Esophagus squamous epithelium (tissue), 5 donors: ENCODE results near the gene LKAAEAR1. TPM values are rescaled to one million over a fixed set of nuclear protein-coding genes. Genes with fewer than 3 reads are reported as not detected.

Experiments used
- DNase-seq: peaks from one replicate; lab custom pipeline; 2025; lab: John Stamatoyannopoulos, UW
- H3K27ac ChIP-seq, 4 donors: fragments of 200-600 bp; sonication (generic); one replicate each; pipeline ENCODE4 v1.5.1; 2016 to 2019; ENCODE audit warnings: mild to moderate bottlenecking in 1 of 4
- H3K27me3 ChIP-seq, 4 donors: fragments of 200-600 bp; sonication (generic); 1 replicate in 3 of 4; 2 replicates in 1 of 4; pipeline versions ENCODE4 v1.5.1 to v1.6.0; 2017 to 2021; ENCODE audit warnings: antibody characterized with exemption in 1 of 4
- H3K36me3 ChIP-seq, 3 donors: fragments of 200-600 bp; sonication (generic); one replicate each; pipeline ENCODE4 v1.5.1; 2016 to 2019
- H3K4me1 ChIP-seq, 3 donors: fragments of 200-600 bp; sonication (generic); one replicate each; pipeline ENCODE4 v1.5.1; 2017 to 2019
- H3K4me3 ChIP-seq, 4 donors: fragments of 200-600 bp; sonication (generic); 1 replicate in 3 of 4; 2 replicates in 1 of 4; pipeline ENCODE4 v1.5.1; 2016 to 2019; ENCODE audit warnings: mild to moderate bottlenecking in 2 of 4, moderate library complexity in 1 of 4
- H3K9me3 ChIP-seq, 3 donors: fragments of 200-600 bp; sonication (generic); one replicate each; pipeline ENCODE4 v1.5.1; 2016 to 2019
- POLR2A ChIP-seq, 4 donors: fragments of 450-650 bp; IDR thresholded peaks; one replicate each; pipeline ENCODE4 v1.6.1; 2017; ENCODE audit warnings: antibody characterized with exemption in 4 of 4, mild to moderate bottlenecking in 4 of 4, moderate library complexity in 3 of 4
- WGBS, 2 donors: methylation state at CpG; one replicate each; pipeline ENCODE4 v1.1.5; 2018; 5-methylcytosine and 5-hydroxymethylcytosine counted together
- intact Hi-C: fragments of 100-400 bp; cut with DNase I; formaldehyde crosslinking; loops from one replicate; pipeline ENCODE4 v1.15.0; 2022
- total RNA-seq, 4 donors: library from RNA; depleted of rRNA; stranded (reverse); fragments of >200 nt; gene quantifications; one replicate each; pipeline ENCODE4 v1.1.0, GENCODE V29; 2016
- TF ChIP-seq, protein P1 (sequence below), 6 experiments: fragments of 450-650 bp in 4 of 6; fragments of 200-600 bp in 2 of 6; sonication (generic) in 2 of 6; IDR thresholded peaks; one replicate each; pipeline ENCODE4 v1.5.1; 2016 to 2019; ENCODE audit warnings: antibody characterized with exemption in 6 of 6, mild to moderate bottlenecking in 4 of 6, moderate library complexity in 4 of 6
- donor health status: DM: yes; HTN: yes; CAD: no.

Gene LKAAEAR1
- total RNA-seq, 4 donors from 2014 or later, result not detected

DNA sequence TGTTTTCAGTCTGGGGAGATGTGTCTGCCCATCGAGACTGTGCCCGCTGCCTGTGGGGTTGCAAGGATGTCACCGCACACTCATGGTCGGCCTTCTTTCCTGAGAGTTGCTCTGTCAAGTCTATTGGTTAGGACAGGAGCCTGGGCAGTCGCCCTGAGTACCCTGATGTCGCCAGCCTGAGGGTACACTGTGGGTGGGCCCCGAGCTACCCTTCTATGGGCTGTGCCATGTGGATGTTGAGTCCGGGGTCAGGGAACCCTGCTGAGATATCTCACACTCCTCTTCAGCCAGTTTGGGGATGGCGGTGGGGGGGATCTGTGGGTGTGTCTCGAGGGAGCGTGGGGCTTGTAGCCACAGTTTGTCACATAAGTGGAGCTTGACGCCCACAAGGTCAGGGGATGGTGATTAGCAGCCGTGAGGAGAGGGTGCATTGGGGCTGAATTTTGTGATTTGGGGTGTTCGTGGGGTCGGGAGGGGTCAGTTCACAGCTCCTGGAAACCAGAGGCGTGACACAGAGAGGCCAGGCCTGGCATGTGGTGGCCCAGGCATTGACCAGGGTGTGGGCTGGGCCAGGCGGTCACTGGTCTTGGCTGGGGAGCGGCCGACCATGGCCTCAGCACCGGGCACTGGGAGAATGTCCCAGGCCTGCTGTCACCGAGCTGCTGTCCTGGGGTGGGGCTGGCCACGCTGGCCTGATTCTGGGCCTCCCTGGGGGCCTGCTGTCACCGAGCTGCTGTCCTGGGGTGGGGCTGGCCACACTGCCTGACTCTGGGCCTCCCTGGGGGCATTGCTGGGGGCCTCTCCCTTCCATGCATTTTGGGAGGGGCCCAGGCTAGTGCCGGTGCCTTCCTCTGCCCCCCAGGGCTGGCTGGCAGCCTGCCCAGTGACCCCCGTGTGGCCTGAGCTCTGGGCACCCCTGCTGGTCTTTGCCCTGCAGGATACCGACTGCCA, 24.8 kb upstream of the LKAAEAR1 start:
- no peaks in the 10 kb centered on the region for H3K36me3 ChIP-seq
- no peak for TF ChIP-seq POLR2A (IDR thresholded peaks at IDR 0.05)
- TF ChIP-seq, protein P1, sequence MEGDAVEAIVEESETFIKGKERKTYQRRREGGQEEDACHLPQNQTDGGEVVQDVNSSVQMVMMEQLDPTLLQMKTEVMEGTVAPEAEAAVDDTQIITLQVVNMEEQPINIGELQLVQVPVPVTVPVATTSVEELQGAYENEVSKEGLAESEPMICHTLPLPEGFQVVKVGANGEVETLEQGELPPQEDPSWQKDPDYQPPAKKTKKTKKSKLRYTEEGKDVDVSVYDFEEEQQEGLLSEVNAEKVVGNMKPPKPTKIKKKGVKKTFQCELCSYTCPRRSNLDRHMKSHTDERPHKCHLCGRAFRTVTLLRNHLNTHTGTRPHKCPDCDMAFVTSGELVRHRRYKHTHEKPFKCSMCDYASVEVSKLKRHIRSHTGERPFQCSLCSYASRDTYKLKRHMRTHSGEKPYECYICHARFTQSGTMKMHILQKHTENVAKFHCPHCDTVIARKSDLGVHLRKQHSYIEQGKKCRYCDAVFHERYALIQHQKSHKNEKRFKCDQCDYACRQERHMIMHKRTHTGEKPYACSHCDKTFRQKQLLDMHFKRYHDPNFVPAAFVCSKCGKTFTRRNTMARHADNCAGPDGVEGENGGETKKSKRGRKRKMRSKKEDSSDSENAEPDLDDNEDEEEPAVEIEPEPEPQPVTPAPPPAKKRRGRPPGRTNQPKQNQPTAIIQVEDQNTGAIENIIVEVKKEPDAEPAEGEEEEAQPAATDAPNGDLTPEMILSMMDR (IDR thresholded peaks at IDR 0.05), result no peak
- no peak overlapping the region for H3K27ac ChIP-seq
- H3K4me1 ChIP-seq, result no peaks in the 10 kb centered on the region
- no peaks in the 10 kb centered on the region for H3K9me3 ChIP-seq
- peaks cover 0 to 42% (median 0%) of the 10 kb centered on the region in 4 donors for H3K27me3 ChIP-seq
- no peak for DNase-seq
- no peak overlapping the region for H3K4me3 ChIP-seq
- 72 to 74% methylated on average over 10 to 15 of the region's 26 CpGs for WGBS, 2 donors
- intact Hi-C loops, result no loop called here

DNA sequence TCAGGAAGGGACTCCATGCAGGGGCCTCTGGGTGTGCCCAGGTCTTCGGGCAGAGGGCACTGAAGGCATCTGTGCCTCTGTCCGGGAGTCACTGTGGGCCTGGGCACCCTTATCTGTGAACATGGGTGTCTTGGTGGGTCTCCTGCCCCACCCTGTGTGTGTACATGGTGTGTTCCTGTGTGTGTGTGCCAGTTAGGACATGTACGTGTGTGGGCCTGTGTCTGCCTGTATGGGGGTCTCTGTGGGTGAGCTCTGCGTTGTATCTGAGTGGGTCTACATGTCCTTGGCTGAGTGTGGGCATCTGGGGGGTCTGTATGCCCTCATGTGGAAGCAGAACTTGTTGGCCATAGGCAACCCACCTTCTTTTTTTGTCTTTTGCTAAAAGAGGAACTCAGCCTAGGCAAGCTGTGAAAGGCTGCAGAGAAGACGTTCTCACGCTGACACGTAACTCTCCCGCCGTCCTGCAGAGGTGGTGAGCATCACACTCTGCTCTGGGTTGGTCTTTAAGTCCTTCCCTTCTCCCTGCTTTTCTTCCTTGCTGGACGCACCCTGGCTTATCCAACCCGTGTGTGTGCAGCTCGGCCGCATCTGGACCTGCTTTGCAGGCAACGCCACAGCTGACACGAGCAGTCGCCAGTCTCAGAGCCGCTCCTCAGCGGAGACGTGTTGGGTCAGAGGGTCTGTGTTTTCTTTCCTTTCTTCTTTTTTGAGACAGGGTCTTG, 23.7 kb upstream of the LKAAEAR1 start:
- Histone ChIP-seq H3K4me3 (no peak overlapping the region), H3K27me3 (peaks cover 0 to 53% (median 3%) of the 10 kb centered on the region in 4 donors), H3K36me3 (no peaks in the 10 kb centered on the region), H3K4me1 (peaks cover 0 to under 1% (median 0%) of the 10 kb centered on the region in 3 donors), H3K9me3 (no peaks in the 10 kb centered on the region), H3K27ac (no peak overlapping the region)
- TF ChIP-seq, protein P1 (IDR thresholded peaks at IDR 0.05), result no peak
- TF ChIP-seq POLR2A (IDR thresholded peaks at IDR 0.05), result no peak
- DNase-seq, result no peak
- intact Hi-C loops, result no loop called here
- 54 to 70% methylated on average over 8 to 17 of the region's 19 CpGs for WGBS, 2 donors

DNA sequence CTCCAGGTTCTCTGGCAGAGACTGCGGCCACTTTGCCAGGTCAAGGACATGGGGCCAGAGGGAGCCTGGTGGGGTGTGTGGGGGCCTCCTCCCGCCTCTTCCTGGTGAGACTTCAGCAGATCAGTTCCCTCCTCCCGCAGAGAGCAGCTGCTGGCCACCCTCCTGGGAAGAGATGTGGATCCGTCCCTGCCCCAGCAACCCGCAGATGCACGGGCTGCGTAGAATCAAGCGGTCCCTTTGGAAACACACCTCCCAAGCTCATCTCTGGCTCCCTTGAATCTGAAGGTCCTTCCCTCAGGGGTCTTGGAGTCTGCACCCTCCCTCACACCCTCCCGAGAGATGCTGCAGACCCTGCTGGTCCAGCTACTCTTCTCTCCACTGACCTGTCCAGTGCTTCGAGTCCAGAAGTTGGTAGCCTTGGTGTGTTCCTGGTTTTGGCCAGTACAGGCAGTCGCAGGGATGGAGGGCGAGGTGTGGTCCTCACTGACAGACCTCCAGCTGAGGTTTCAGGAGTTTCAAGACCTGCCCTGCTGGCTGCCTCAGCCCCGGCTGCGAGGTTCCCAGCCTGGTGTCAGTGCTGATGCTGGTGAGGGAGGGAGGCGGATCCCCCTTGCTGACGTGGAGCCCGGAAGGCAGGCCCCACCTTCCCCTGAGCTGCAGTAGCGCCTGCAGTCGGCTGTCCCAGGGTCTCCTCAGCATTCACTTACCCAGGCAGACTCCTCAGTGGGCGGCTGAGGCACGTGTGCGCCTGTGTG, 23.0 kb upstream of the LKAAEAR1 start, which contains the start of gene NPBWR2:
Gene NPBWR2 (minus strand): TSS at position 585 of the 755 bp plus-strand sequence. CDS start 734 bp downstream, outside the sequence.
- Histone ChIP-seq H3K9me3 (no peaks in the 10 kb centered on the region), H3K36me3 (no peaks in the 10 kb centered on the region), H3K27me3 (peaks cover 4 to 61% (median 9%) of the 10 kb centered on the region in 4 donors), H3K4me3 (no peak within 1 kb of the TSS), H3K4me1 (peaks cover 3 to 8% (median 6%) of the 10 kb centered on the region in 3 donors), H3K27ac (no peak within 1 kb of the TSS)
- TF ChIP-seq, protein P1 (IDR thresholded peaks at IDR 0.05), result no peak
- no peak for TF ChIP-seq POLR2A (IDR thresholded peaks at IDR 0.05)
- 78 to 80% methylated on average over 1 to 5 of the region's 22 CpGs for WGBS, 2 donors
- DNase-seq, result no peak
- intact Hi-C loops, result no loop called here

DNA sequence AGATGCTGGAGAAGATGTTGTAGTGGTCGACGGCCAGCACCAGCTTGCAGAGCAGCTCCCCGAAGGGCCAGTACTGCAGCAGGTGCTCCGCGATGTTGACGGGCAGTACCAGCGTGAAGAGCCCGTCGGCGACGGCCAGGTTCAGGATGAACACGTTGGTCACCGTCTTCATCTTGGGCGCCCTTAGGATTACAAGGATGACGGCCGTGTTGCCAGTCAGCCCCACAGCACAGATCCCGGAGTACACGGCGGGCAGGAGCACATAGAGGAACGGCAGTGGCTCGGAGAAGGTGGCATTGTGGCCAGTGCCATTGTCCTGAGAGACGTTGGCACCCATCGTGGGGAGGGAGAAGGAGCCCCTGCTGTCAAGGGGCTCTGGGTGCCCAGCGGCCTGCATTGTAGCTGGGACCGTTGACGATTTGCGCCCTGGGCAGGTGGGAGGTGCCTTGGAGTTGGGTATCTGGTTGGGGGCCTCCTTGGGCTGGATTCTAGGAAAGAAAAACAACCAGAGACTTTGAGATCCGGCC, 22.3 kb upstream of the LKAAEAR1 start:
- no peaks in the 10 kb centered on the region for H3K9me3 ChIP-seq
- no peak for TF ChIP-seq POLR2A (IDR thresholded peaks at IDR 0.05)
- TF ChIP-seq, protein P1 (IDR thresholded peaks at IDR 0.05), result no peak
- intact Hi-C loops, result no loop called here
- peaks cover 11 to 67% (median 15%) of the 10 kb centered on the region in 4 donors for H3K27me3 ChIP-seq
- H3K4me1 ChIP-seq, result peaks cover 5 to 13% (median 11%) of the 10 kb centered on the region in 3 donors
- no peak overlapping the region for H3K27ac ChIP-seq
- DNase-seq, result no peak
- no peaks in the 10 kb centered on the region for H3K36me3 ChIP-seq
- no peak overlapping the region for H3K4me3 ChIP-seq
- 86% methylated on average over 9 to 17 of the region's 28 CpGs for WGBS, 2 donors
